HepG2 (cell line): Measurements from ENCODE around the gene MEIOB. TPM values are rescaled to one million over a fixed set of nuclear protein-coding genes. Genes with fewer than 3 reads are reported as not detected.

Experiments used
- CBX5 ChIP-seq: sonication (generic); formaldehyde crosslinking; IDR thresholded peaks from 2 replicates; pipeline ENCODE4 v1.4.0; 2020; ENCODE audit warnings: missing genetic modification reagents, borderline replicate concordance
- CENPX ChIP-seq: sonication (generic); formaldehyde crosslinking; IDR thresholded peaks from 2 replicates; pipeline ENCODE4 v1.9.0; 2021; ENCODE audit warnings: mild to moderate bottlenecking, missing genetic modification reagents, moderate library complexity
- ELF1 ChIP-seq: sonication (generic); formaldehyde crosslinking; IDR thresholded peaks from 2 replicates; pipeline ENCODE4 v1.4.0; 2020; ENCODE audit warnings: missing genetic modification reagents
- ETS1 ChIP-seq: sonication (generic); formaldehyde crosslinking; IDR thresholded peaks from 2 replicates; pipeline ENCODE4 v1.4.0; 2020; ENCODE audit warnings: missing genetic modification reagents
- MIER3 ChIP-seq: IDR thresholded peaks from 2 replicates; pipeline ENCODE4 v1.6.1; 2016; ENCODE audit warnings: missing compliant biosample characterization, borderline replicate concordance
- MTF2 ChIP-seq: sonication (generic); formaldehyde crosslinking; IDR thresholded peaks from 2 replicates; pipeline ENCODE4 v1.5.0; 2020; ENCODE audit warnings: missing genetic modification reagents, borderline replicate concordance
- PHF5A ChIP-seq: IDR thresholded peaks from one replicate; pipeline ENCODE4 v1.6.1; 2018; ENCODE audit warnings: low read depth, missing genetic modification reagents; ENCODE audit not compliant: unreplicated experiment
- RAD51 ChIP-seq: fragments of 450-650 bp; IDR thresholded peaks from 2 replicates; pipeline ENCODE4 v1.6.1; 2016; ENCODE audit warnings: borderline replicate concordance
- RNF219 ChIP-seq: sonication (generic); formaldehyde crosslinking; IDR thresholded peaks from 2 replicates; pipeline ENCODE4 v1.5.0; 2020; ENCODE audit warnings: mild to moderate bottlenecking, missing genetic modification reagents
- SMAD9 ChIP-seq: sonication (generic); formaldehyde crosslinking; IDR thresholded peaks from 2 replicates; pipeline ENCODE4 v1.5.1; 2020; ENCODE audit warnings: mild to moderate bottlenecking, missing genetic modification reagents
- TIGD3 ChIP-seq: sonication (generic); formaldehyde crosslinking; IDR thresholded peaks from 2 replicates; pipeline ENCODE4 v1.5.1; 2020; ENCODE audit warnings: mild to moderate bottlenecking, missing genetic modification reagents, borderline replicate concordance
- ZBTB8A ChIP-seq: sonication (generic); formaldehyde crosslinking; IDR thresholded peaks from 2 replicates; pipeline ENCODE4 v1.4.0; 2020; ENCODE audit warnings: mild to moderate bottlenecking, low read depth, missing genetic modification reagents, borderline replicate concordance
- ZNF232 ChIP-seq: sonication (generic); formaldehyde crosslinking; IDR thresholded peaks from 2 replicates; pipeline ENCODE4 v1.4.0; 2020; ENCODE audit warnings: missing genetic modification reagents, borderline replicate concordance
- ZNF329 ChIP-seq: sonication (generic); formaldehyde crosslinking; IDR thresholded peaks from 2 replicates; pipeline ENCODE4 v1.9.0; 2021; ENCODE audit warnings: low read depth, mild to moderate bottlenecking, missing genetic modification reagents
- ZNF451 ChIP-seq: sonication (generic); formaldehyde crosslinking; IDR thresholded peaks from 2 replicates; pipeline ENCODE4 v1.5.0; 2020; ENCODE audit warnings: mild to moderate bottlenecking, missing genetic modification reagents
- ZNF629 ChIP-seq: sonication (generic); formaldehyde crosslinking; conservative IDR thresholded peaks from 2 replicates; pipeline ENCODE4 v1.5.0; 2020; ENCODE audit warnings: missing genetic modification reagents
- ZNF709 ChIP-seq: sonication (generic); formaldehyde crosslinking; IDR thresholded peaks from 2 replicates; pipeline ENCODE4 v1.5.0; 2020; ENCODE audit warnings: mild to moderate bottlenecking, missing genetic modification reagents
- ZNF788 ChIP-seq: sonication (generic); formaldehyde crosslinking; IDR thresholded peaks from 2 replicates; pipeline ENCODE4 v1.5.0; 2020; ENCODE audit warnings: mild to moderate bottlenecking, missing genetic modification reagents, borderline replicate concordance
- polyA plus RNA-seq, 8 experiments: library from polyadenylated mRNA; depleted of rRNA in 3 of 8; stranded (reverse) in 7 of 8; unstranded in 1 of 8; fragments of >200 nt; fragmentation: Illumina TruSeq in 4 of 8; extraction: Trizol in 4 of 8; gene quantifications; 2 replicates each; pipeline versions ENCODE4 v1.2.1 to v1.2.3, GENCODE V29; 2011 to 2016; ENCODE audit warnings: low read depth in 4 of 8, missing spikeins in 1 of 8, mixed read lengths in 1 of 8; ENCODE audit not compliant: insufficient read depth in 1 of 8
- total RNA-seq, 5 experiments: library from RNA; depleted of rRNA; stranded (reverse); fragments of >200 nt; fragmentation: Illumina TruSeq; extraction: Trizol; gene quantifications; 2 replicates each; pipeline ENCODE4 v1.2.3, GENCODE V29; 2016; ENCODE audit warnings: low read depth in 1 of 5
- TF ChIP-seq, protein P1 (sequence below): sonication (generic); formaldehyde crosslinking; IDR thresholded peaks from 2 replicates; pipeline ENCODE4 v1.5.0; 2020; ENCODE audit warnings: missing genetic modification reagents
- TF ChIP-seq, protein P2 (sequence below): sonication (generic); formaldehyde crosslinking; IDR thresholded peaks from 2 replicates; pipeline ENCODE4 v1.4.0; 2020; ENCODE audit warnings: missing genetic modification reagents

MEIOB gene
- total and polyA plus RNA-seq, 2 of the 13 experiments (the other 11 are each of a cell fraction or from before 2014, with no cell fraction given) = 0.17 TPM; not detected in 1

- TF ChIP-seq, protein P1, sequence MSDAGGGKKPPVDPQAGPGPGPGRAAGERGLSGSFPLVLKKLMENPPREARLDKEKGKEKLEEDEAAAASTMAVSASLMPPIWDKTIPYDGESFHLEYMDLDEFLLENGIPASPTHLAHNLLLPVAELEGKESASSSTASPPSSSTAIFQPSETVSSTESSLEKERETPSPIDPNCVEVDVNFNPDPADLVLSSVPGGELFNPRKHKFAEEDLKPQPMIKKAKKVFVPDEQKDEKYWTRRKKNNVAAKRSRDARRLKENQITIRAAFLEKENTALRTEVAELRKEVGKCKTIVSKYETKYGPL (CRISPR knock-in tag) = no peak
- TF ChIP-seq MTF2 (CRISPR knock-in tag) = no peak
- no peak for TF ChIP-seq RAD51
- TF ChIP-seq ZNF788 = peak; percentile 40; the same call in 1 of the 2 replicates
- TF ChIP-seq ZNF329 (CRISPR knock-in tag) = no peak
- TF ChIP-seq MIER3 (CRISPR knock-in tag) = peak; percentile 70; the same call in 1 of the 2 replicates
- TF ChIP-seq RNF219 (CRISPR knock-in tag) = no peak
- no peak for TF ChIP-seq SMAD9
- TF ChIP-seq, protein P2, sequence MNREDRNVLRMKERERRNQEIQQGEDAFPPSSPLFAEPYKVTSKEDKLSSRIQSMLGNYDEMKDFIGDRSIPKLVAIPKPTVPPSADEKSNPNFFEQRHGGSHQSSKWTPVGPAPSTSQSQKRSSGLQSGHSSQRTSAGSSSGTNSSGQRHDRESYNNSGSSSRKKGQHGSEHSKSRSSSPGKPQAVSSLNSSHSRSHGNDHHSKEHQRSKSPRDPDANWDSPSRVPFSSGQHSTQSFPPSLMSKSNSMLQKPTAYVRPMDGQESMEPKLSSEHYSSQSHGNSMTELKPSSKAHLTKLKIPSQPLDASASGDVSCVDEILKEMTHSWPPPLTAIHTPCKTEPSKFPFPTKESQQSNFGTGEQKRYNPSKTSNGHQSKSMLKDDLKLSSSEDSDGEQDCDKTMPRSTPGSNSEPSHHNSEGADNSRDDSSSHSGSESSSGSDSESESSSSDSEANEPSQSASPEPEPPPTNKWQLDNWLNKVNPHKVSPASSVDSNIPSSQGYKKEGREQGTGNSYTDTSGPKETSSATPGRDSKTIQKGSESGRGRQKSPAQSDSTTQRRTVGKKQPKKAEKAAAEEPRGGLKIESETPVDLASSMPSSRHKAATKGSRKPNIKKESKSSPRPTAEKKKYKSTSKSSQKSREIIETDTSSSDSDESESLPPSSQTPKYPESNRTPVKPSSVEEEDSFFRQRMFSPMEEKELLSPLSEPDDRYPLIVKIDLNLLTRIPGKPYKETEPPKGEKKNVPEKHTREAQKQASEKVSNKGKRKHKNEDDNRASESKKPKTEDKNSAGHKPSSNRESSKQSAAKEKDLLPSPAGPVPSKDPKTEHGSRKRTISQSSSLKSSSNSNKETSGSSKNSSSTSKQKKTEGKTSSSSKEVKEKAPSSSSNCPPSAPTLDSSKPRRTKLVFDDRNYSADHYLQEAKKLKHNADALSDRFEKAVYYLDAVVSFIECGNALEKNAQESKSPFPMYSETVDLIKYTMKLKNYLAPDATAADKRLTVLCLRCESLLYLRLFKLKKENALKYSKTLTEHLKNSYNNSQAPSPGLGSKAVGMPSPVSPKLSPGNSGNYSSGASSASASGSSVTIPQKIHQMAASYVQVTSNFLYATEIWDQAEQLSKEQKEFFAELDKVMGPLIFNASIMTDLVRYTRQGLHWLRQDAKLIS (CRISPR knock-in tag) = no peak
- no peak for TF ChIP-seq TIGD3 (CRISPR knock-in tag)
- no peak for TF ChIP-seq ZNF629 (CRISPR knock-in tag)
- no peak for TF ChIP-seq ZNF232 (CRISPR knock-in tag)
- no peak for TF ChIP-seq ZNF451 (CRISPR knock-in tag)
- no peak; the same call in 1 of the 2 replicates for TF ChIP-seq ELF1
- no peak for TF ChIP-seq ZBTB8A (CRISPR knock-in tag)
- no peak for TF ChIP-seq ETS1 (CRISPR knock-in tag)
- TF ChIP-seq CENPX (CRISPR knock-in tag) = no peak
- TF ChIP-seq CBX5 (CRISPR knock-in tag) = peak; percentile 48; the same call in 1 of the 2 replicates
- no peak for TF ChIP-seq ZNF709 (CRISPR knock-in tag)
- TF ChIP-seq PHF5A (CRISPR knock-in tag) = no peak
These were observed 77.6 kb downstream of the MEIOB start (continued) for GRCh38 chr16:1794221-1794871.
